ENCODE data around the gene ZNF621.
A peak's percentile ranks its signal among the peaks of the same experiment; 100 is the strongest.

ZNF621 gene

GRCh38 chr3:40580494-40581091, 55.8 kb downstream of the ZNF621 start:
- Histone ChIP-seq H3K27ac (ENCODE audit: low read length) (no peak overlapping the region), H3K36me3 (ENCODE audit: control insufficient read depth in 2 of 2, insufficient read depth in 2 of 2, low read length in 2 of 2) (no peaks in the 10 kb centered on the region), H3K9me3 (ENCODE audit: control insufficient read depth in 2 of 2, low read length in 2 of 2) (no peaks in the 10 kb centered on the region), H3K27me3 (ENCODE audit: control insufficient read depth in 1 of 2, insufficient read depth in 2 of 2, low read length in 2 of 2) (peaks cover 0 to 2% of the 10 kb centered on the region in 2 donors), H3K9ac (ENCODE audit: low read length in 2 of 2) (no peak overlapping the region), H3K4me1 (ENCODE audit: control insufficient read depth, insufficient read depth, low read length) (peaks cover 3% of the 10 kb centered on the region), H3K4me3 (ENCODE audit: low read length in 2 of 2) (no peak overlapping the region)

GRCh38 chr3:40581166-40581565, 56.4 kb downstream of the ZNF621 start:
- no peak overlapping the region for H3K27ac ChIP-seq (ENCODE audit: low read length)
- no peak overlapping the region for H3K4me3 ChIP-seq (ENCODE audit: low read length in 2 of 2)
- peaks cover 6% of the 10 kb centered on the region for H3K4me1 ChIP-seq (ENCODE audit: control insufficient read depth, insufficient read depth, low read length)
- no peaks in the 10 kb centered on the region for H3K9me3 ChIP-seq (ENCODE audit: control insufficient read depth in 2 of 2, low read length in 2 of 2)
- no peaks in the 10 kb centered on the region for H3K36me3 ChIP-seq (ENCODE audit: control insufficient read depth in 2 of 2, insufficient read depth in 2 of 2, low read length in 2 of 2)
- H3K9ac ChIP-seq (ENCODE audit: low read length in 2 of 2): no peak overlapping the region
- H3K27me3 ChIP-seq (ENCODE audit: control insufficient read depth in 1 of 2, insufficient read depth in 2 of 2, low read length in 2 of 2): peaks cover 0 to 2% of the 10 kb centered on the region in 2 donors

- Histone ChIP-seq H3K27ac (ENCODE audit: low read length) (no peak overlapping the region), H3K27me3 (ENCODE audit: control insufficient read depth in 1 of 2, insufficient read depth in 2 of 2, low read length in 2 of 2) (peaks cover 0 to 2% of the 10 kb centered on the region in 2 donors), H3K9ac (ENCODE audit: low read length in 2 of 2) (no peak overlapping the region), H3K4me3 (ENCODE audit: low read length in 2 of 2) (no peak overlapping the region), H3K4me1 (ENCODE audit: control insufficient read depth, insufficient read depth, low read length) (peaks cover 6% of the 10 kb centered on the region), H3K36me3 (ENCODE audit: control insufficient read depth in 2 of 2, insufficient read depth in 2 of 2, low read length in 2 of 2) (no peaks in the 10 kb centered on the region), H3K9me3 (ENCODE audit: control insufficient read depth in 2 of 2, low read length in 2 of 2) (no peaks in the 10 kb centered on the region)
These were observed 57.8 kb downstream of the ZNF621 start for GRCh38 chr3:40582401-40583027.

GRCh38 chr3:40583691-40584090, 58.9 kb downstream of the ZNF621 start:
- peaks cover 6% of the 10 kb centered on the region for H3K4me1 ChIP-seq (ENCODE audit: control insufficient read depth, insufficient read depth, low read length)
- H3K36me3 ChIP-seq (ENCODE audit: control insufficient read depth in 2 of 2, insufficient read depth in 2 of 2, low read length in 2 of 2): no peaks in the 10 kb centered on the region
- H3K27ac ChIP-seq (ENCODE audit: low read length): no peak overlapping the region
- H3K9ac ChIP-seq (ENCODE audit: low read length in 2 of 2): no peak overlapping the region
- H3K4me3 ChIP-seq (ENCODE audit: low read length in 2 of 2): no peak overlapping the region
- H3K9me3 ChIP-seq (ENCODE audit: control insufficient read depth in 2 of 2, low read length in 2 of 2): no peaks in the 10 kb centered on the region
- H3K27me3 ChIP-seq (ENCODE audit: control insufficient read depth in 1 of 2, insufficient read depth in 2 of 2, low read length in 2 of 2): peaks cover 0 to 2% of the 10 kb centered on the region in 2 donors

DNA sequence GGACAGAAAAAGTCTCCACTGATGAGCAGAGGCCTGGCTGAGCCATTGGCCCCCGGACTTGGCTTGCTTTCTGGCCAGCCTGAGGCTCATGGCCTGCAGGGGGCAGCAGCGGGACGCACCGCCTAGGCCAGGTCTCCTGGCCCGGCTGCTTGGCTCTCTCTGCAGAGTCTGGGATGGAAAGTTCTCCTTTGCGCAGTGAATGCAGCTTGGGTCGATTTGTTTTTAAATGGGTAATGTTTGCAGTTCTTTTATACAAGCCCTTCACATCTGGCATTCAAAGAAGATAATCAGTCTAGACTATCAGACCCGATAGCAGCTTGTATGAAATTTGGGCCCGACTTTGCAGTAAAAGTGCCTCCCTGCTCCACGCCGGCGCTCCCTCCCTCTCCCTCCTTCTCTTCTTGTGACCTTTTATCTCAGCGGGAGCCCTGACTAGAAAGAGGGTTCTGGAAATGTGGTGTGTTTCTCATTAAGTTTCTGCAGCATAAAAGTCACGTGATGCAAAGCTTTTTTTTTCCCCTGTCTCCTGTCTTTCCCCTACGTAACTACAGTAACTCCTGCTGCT, 59.9 kb downstream of the ZNF621 start:
- no peaks in the 10 kb centered on the region for H3K36me3 ChIP-seq (ENCODE audit: control insufficient read depth in 2 of 2, insufficient read depth in 2 of 2, low read length in 2 of 2)
- H3K27me3 ChIP-seq (ENCODE audit: control insufficient read depth in 1 of 2, insufficient read depth in 2 of 2, low read length in 2 of 2): peaks cover 0 to 2% of the 10 kb centered on the region in 2 donors
- H3K27ac ChIP-seq (ENCODE audit: low read length): no peak overlapping the region
- H3K4me3 ChIP-seq (ENCODE audit: low read length in 2 of 2): peak overlapping the region in 1 of 2 donors; percentile 23
- H3K9ac ChIP-seq (ENCODE audit: low read length in 2 of 2): no peak overlapping the region
- H3K9me3 ChIP-seq (ENCODE audit: control insufficient read depth in 2 of 2, low read length in 2 of 2): no peaks in the 10 kb centered on the region
- peaks cover 6% of the 10 kb centered on the region for H3K4me1 ChIP-seq (ENCODE audit: control insufficient read depth, insufficient read depth, low read length)

DNA sequence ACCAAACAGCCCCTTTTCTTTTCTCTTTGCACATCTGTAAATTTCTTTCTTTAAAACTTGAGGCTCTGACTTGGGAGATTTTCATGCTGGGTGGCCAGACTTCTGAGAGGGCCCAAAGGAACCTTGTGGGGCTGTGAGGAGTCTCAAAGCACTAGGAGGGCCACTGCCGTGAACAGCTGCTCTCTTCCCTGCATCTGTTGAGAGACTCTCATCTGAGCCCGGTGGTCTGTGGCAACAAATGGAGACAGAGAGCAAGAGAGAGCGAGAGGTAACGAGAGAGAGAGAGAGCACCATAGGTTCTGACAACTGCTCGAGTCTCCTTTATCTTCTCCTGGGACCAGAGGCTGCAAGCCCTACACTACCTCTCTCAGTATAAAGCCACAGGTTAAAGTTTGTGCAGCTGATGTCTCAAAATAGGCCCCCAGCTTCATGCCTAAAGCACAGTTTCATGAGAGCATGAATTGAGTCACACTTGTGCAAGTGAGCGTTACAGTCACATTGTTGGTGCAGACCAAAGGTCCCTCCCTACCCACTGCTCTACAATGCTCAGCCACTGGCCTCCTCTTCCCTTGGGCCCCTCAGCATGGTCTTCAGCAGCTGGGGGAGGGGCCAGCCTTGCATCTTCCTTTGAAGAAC, 60.7 kb downstream of the ZNF621 start:
- Histone ChIP-seq H3K4me1 (ENCODE audit: control insufficient read depth, insufficient read depth, low read length) (peaks cover 6% of the 10 kb centered on the region), H3K4me3 (ENCODE audit: low read length in 2 of 2) (no peak overlapping the region), H3K27ac (ENCODE audit: low read length) (no peak overlapping the region), H3K9me3 (ENCODE audit: control insufficient read depth in 2 of 2, low read length in 2 of 2) (no peaks in the 10 kb centered on the region), H3K9ac (ENCODE audit: low read length in 2 of 2) (no peak overlapping the region), H3K36me3 (ENCODE audit: control insufficient read depth in 2 of 2, insufficient read depth in 2 of 2, low read length in 2 of 2) (no peaks in the 10 kb centered on the region), H3K27me3 (ENCODE audit: control insufficient read depth in 1 of 2, insufficient read depth in 2 of 2, low read length in 2 of 2) (peaks cover 0 to 2% of the 10 kb centered on the region in 2 donors)

DNA sequence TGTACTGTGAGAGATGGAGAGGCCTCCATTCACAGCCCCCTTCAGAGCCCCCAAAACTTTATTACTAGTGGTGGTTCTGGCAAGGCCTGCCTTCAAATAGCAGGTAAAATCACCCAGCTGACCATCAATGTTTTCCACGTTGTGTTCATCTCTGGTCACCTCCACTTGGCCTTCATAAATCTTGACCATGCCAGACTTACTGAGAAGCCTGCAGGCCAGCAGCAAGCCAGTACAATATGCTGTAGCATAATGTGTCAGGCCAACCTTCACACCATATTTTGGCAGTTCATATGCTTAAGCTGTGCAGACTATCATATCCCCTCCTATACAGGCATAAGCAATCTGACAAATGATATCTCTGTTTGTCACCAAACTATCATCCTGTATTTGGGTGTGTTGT, 62.1 kb downstream of the ZNF621 start:
- no peaks in the 10 kb centered on the region for H3K9me3 ChIP-seq (ENCODE audit: control insufficient read depth in 2 of 2, low read length in 2 of 2)
- H3K4me1 ChIP-seq (ENCODE audit: control insufficient read depth, insufficient read depth, low read length): peaks cover 6% of the 10 kb centered on the region
- no peaks in the 10 kb centered on the region for H3K36me3 ChIP-seq (ENCODE audit: control insufficient read depth in 2 of 2, insufficient read depth in 2 of 2, low read length in 2 of 2)
- H3K9ac ChIP-seq (ENCODE audit: low read length in 2 of 2): no peak overlapping the region
- no peaks in the 10 kb centered on the region for H3K27me3 ChIP-seq (ENCODE audit: control insufficient read depth in 1 of 2, insufficient read depth in 2 of 2, low read length in 2 of 2)
- H3K4me3 ChIP-seq (ENCODE audit: low read length in 2 of 2): no peak overlapping the region
- no peak overlapping the region for H3K27ac ChIP-seq (ENCODE audit: low read length)

DNA sequence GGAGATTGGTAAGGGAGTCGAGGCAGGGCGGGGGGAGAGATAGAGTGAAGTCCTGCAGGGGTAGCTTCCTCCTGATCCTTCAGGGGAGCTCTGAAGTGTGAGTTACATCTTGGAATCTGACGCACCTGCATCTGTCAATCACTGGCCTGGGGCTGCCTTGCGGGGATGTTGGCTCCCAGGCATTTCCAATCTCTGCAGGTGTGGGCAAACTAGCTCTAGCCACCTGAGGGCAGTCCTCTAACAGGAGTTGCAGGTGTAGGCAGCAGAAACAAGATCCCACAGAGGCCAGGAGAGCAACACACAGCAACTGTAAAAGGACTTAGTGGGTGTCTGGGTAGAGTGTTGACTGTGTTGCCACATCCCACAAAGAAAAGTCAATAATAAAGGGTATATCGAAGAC, 63.6 kb downstream of the ZNF621 start:
- Histone ChIP-seq H3K9me3 (ENCODE audit: control insufficient read depth in 2 of 2, low read length in 2 of 2) (no peaks in the 10 kb centered on the region), H3K27me3 (ENCODE audit: control insufficient read depth in 1 of 2, insufficient read depth in 2 of 2, low read length in 2 of 2) (no peaks in the 10 kb centered on the region), H3K4me3 (ENCODE audit: low read length in 2 of 2) (no peak overlapping the region), H3K4me1 (ENCODE audit: control insufficient read depth, insufficient read depth, low read length) (peaks cover 6% of the 10 kb centered on the region), H3K27ac (ENCODE audit: low read length) (no peak overlapping the region), H3K36me3 (ENCODE audit: control insufficient read depth in 2 of 2, insufficient read depth in 2 of 2, low read length in 2 of 2) (no peaks in the 10 kb centered on the region), H3K9ac (ENCODE audit: low read length in 2 of 2) (no peak overlapping the region)
